HepG2 (cell line): ENCODE data around the gene ALG8. TPM values are rescaled to one million over a fixed set of nuclear protein-coding genes. Genes with fewer than 3 reads are reported as not detected.
A peak's percentile ranks its signal among the peaks of the same experiment; 100 is the strongest.

Experiments
- ATF4 ChIP-seq, 2 experiments: fragments of 450-650 bp in 1 of 2; sonication (generic) in 1 of 2; formaldehyde crosslinking; IDR thresholded peaks; 2 replicates each; pipeline versions ENCODE4 v1.5.0 to v1.8.0; 2020 to 2022; ENCODE audit warnings: mild to moderate bottlenecking in 1 of 2, missing genetic modification reagents in 1 of 2
- CREB1 ChIP-seq, 2 experiments: fragments of 450-650 bp in 1 of 2; IDR thresholded peaks; 2 replicates each; pipeline ENCODE4 v1.6.1; 2016 to 2017; ENCODE audit warnings: control low read depth in 1 of 2, mild to moderate bottlenecking in 1 of 2, missing compliant biosample characterization in 1 of 2, missing genetic modification characterization in 1 of 2
- EED ChIP-seq: sonication (generic); formaldehyde crosslinking; IDR thresholded peaks from 2 replicates; pipeline ENCODE4 v1.5.0; 2020; ENCODE audit warnings: mild to moderate bottlenecking, missing genetic modification reagents
- FOXO4 ChIP-seq: sonication (generic); formaldehyde crosslinking; conservative IDR thresholded peaks from 2 replicates; pipeline ENCODE4 v1.8.1; 2023; ENCODE audit warnings: missing genetic modification reagents
- FOXP1 ChIP-seq, 2 experiments: fragments of 450-650 bp in 1 of 2; IDR thresholded peaks; 2 replicates each; pipeline ENCODE4 v1.6.1; 2017 to 2018; ENCODE audit warnings: antibody characterized with exemption in 1 of 2
- GATAD2A ChIP-seq: IDR thresholded peaks from 2 replicates; pipeline ENCODE4 v1.6.1; 2016
- HMG20A ChIP-seq: IDR thresholded peaks from 2 replicates; pipeline ENCODE4 v1.6.1; 2016; ENCODE audit warnings: borderline replicate concordance
- HNF4A ChIP-seq: sonication (generic); formaldehyde crosslinking; IDR thresholded peaks from 2 replicates; pipeline ENCODE4 v1.4.0; 2020; ENCODE audit warnings: missing genetic modification reagents
- HOXA5 ChIP-seq: sonication (generic); formaldehyde crosslinking; IDR thresholded peaks from 2 replicates; pipeline ENCODE4 v1.4.0; 2020; ENCODE audit warnings: missing genetic modification reagents
- HOXA7 ChIP-seq: sonication (generic); formaldehyde crosslinking; IDR thresholded peaks from 2 replicates; pipeline ENCODE4 v1.8.1; 2022; ENCODE audit warnings: mild to moderate bottlenecking, missing genetic modification reagents, moderate library complexity
- IRF2 ChIP-seq: IDR thresholded peaks from 2 replicates; pipeline ENCODE4 v1.6.1; 2018; ENCODE audit warnings: missing genetic modification reagents, missing compliant biosample characterization
- PPARG ChIP-seq: conservative IDR thresholded peaks from 2 replicates; pipeline ENCODE4 v1.6.1; 2016; ENCODE audit warnings: missing biosample characterization, missing genetic modification reagents
- RFX3 ChIP-seq: IDR thresholded peaks from 2 replicates; pipeline ENCODE4 v1.6.1; 2016; ENCODE audit warnings: missing biosample characterization, missing genetic modification reagents
- SETDB1 ChIP-seq: sonication (generic); formaldehyde crosslinking; IDR thresholded peaks from 2 replicates; pipeline ENCODE4 v1.5.1; 2020; ENCODE audit warnings: missing genetic modification reagents, mild to moderate bottlenecking, borderline replicate concordance
- SNAI1 ChIP-seq: sonication (generic); formaldehyde crosslinking; IDR thresholded peaks from 2 replicates; pipeline ENCODE4 v1.5.0; 2020; ENCODE audit warnings: mild to moderate bottlenecking, missing genetic modification reagents, borderline replicate concordance
- SOX5 ChIP-seq: IDR thresholded peaks from 2 replicates; pipeline ENCODE4 v1.6.1; 2016; ENCODE audit warnings: borderline replicate concordance
- SRSF1 ChIP-seq: fragments of 200-400 bp; formaldehyde crosslinking; optimal IDR thresholded peaks from 2 replicates; pipeline ENCODE3; 2017; ENCODE audit warnings: mild to moderate bottlenecking, low read depth, low read length, moderate library complexity
- STAG1 ChIP-seq: sonication (generic); formaldehyde crosslinking; IDR thresholded peaks from 2 replicates; pipeline ENCODE4 v1.4.0; 2020; ENCODE audit warnings: missing genetic modification reagents
- THRA ChIP-seq: sonication (generic); formaldehyde crosslinking; IDR thresholded peaks from 2 replicates; pipeline ENCODE4 v1.4.0; 2020; ENCODE audit warnings: missing genetic modification reagents, borderline replicate concordance
- TOPORS ChIP-seq: sonication (generic); formaldehyde crosslinking; IDR thresholded peaks from 2 replicates; pipeline ENCODE4 v1.8.0; 2023; ENCODE audit warnings: mild to moderate bottlenecking, missing genetic modification reagents
- ZBTB21 ChIP-seq: sonication (generic); formaldehyde crosslinking; IDR thresholded peaks from 2 replicates; pipeline ENCODE4 v1.4.0; 2020; ENCODE audit warnings: missing genetic modification reagents
- ZBTB7B ChIP-seq: sonication (generic); formaldehyde crosslinking; IDR thresholded peaks from 2 replicates; pipeline ENCODE4 v1.4.0; 2020; ENCODE audit warnings: missing genetic modification reagents
- ZFP82 ChIP-seq: sonication (generic); formaldehyde crosslinking; IDR thresholded peaks from 2 replicates; pipeline ENCODE4 v1.5.1; 2020; ENCODE audit warnings: mild to moderate bottlenecking, missing genetic modification reagents, borderline replicate concordance
- ZNF143 ChIP-seq: sonication (generic); formaldehyde crosslinking; IDR thresholded peaks from 2 replicates; pipeline ENCODE4 v1.4.0; 2020; ENCODE audit warnings: missing genetic modification reagents
- ZNF331 ChIP-seq: sonication (generic); formaldehyde crosslinking; IDR thresholded peaks from 2 replicates; pipeline ENCODE4 v1.4.0; 2020; ENCODE audit warnings: missing genetic modification reagents
- ZNF496 ChIP-seq: sonication (generic); formaldehyde crosslinking; IDR thresholded peaks from 2 replicates; pipeline ENCODE4 v1.8.1; 2023; ENCODE audit warnings: mild to moderate bottlenecking, moderate library complexity, missing genetic modification reagents; ENCODE audit not compliant: insufficient replicate concordance
- ZNF607 ChIP-seq: sonication (generic); formaldehyde crosslinking; IDR thresholded peaks from 2 replicates; pipeline ENCODE4 v1.5.1; 2020; ENCODE audit warnings: missing genetic modification reagents, mild to moderate bottlenecking, borderline replicate concordance
- ZNF670 ChIP-seq: sonication (generic); formaldehyde crosslinking; IDR thresholded peaks from 2 replicates; pipeline ENCODE4 v1.8.0; 2022; ENCODE audit warnings: mild to moderate bottlenecking, missing genetic modification reagents, borderline replicate concordance
- ZNF891 ChIP-seq: sonication (generic); formaldehyde crosslinking; IDR thresholded peaks from 2 replicates; pipeline ENCODE4 v1.5.0; 2020; ENCODE audit warnings: mild to moderate bottlenecking, missing genetic modification reagents
- polyA plus RNA-seq, 8 experiments: library from polyadenylated mRNA; depleted of rRNA in 3 of 8; stranded (reverse) in 7 of 8; unstranded in 1 of 8; fragments of >200 nt; fragmentation: Illumina TruSeq in 4 of 8; extraction: Trizol in 4 of 8; gene quantifications; 2 replicates each; pipeline versions ENCODE4 v1.2.1 to v1.2.3, GENCODE V29; 2011 to 2016; ENCODE audit warnings: low read depth in 4 of 8, missing spikeins in 1 of 8, mixed read lengths in 1 of 8; ENCODE audit not compliant: insufficient read depth in 1 of 8
- total RNA-seq, 5 experiments: library from RNA; depleted of rRNA; stranded (reverse); fragments of >200 nt; fragmentation: Illumina TruSeq; extraction: Trizol; gene quantifications; 2 replicates each; pipeline ENCODE4 v1.2.3, GENCODE V29; 2016; ENCODE audit warnings: low read depth in 1 of 5

The ALG8 gene
- total and polyA plus RNA-seq, 2 of the 13 experiments (the other 11 are each of a cell fraction or from before 2014, with no cell fraction given), result 75.8 to 88.0 TPM

GRCh38 chr11:78170874-78171549 is 31.6 kb upstream of the ALG8 start (continued):
- peak; percentile 81; the same call in 1 of the 2 replicates for TF ChIP-seq THRA (CRISPR knock-in tag)
- TF ChIP-seq ZFP82 (CRISPR knock-in tag), result peak; percentile 41; the same call in 1 of the 2 replicates
- 0 out of 2 replicates have a peak, but pooled peaks have one; percentile 43 for TF ChIP-seq ZNF670 (CRISPR knock-in tag)
- no peak for TF ChIP-seq HOXA7 (CRISPR knock-in tag)
- no peak for TF ChIP-seq ZNF496
- TF ChIP-seq ZBTB7B (CRISPR knock-in tag), result no peak
- no peak for TF ChIP-seq ZBTB21 (CRISPR knock-in tag)
- no peak for TF ChIP-seq ATF4 (CRISPR knock-in tag; IDR thresholded peaks at IDR 0.05)
- peak; percentile 42; the same call in 1 of the 2 replicates for TF ChIP-seq HNF4A (CRISPR knock-in tag)
- TF ChIP-seq SNAI1 (CRISPR knock-in tag), result no peak
- peak; percentile 95 for TF ChIP-seq HMG20A (CRISPR knock-in tag)
- no peak for TF ChIP-seq ZNF891
- no peak for TF ChIP-seq RFX3 (CRISPR knock-in tag)
- TF ChIP-seq ZNF331 (CRISPR knock-in tag), result 0 out of 2 replicates have a peak, but pooled peaks have one; percentile 51
- TF ChIP-seq HOXA5 (CRISPR knock-in tag), result peak; percentile 34; the same call in 1 of the 2 replicates
- TF ChIP-seq SRSF1, result no peak
- TF ChIP-seq TOPORS (CRISPR knock-in tag), result no peak
- TF ChIP-seq EED (CRISPR knock-in tag), result no peak
- no peak for TF ChIP-seq STAG1 (CRISPR knock-in tag)
- TF ChIP-seq FOXP1 (IDR thresholded peaks at IDR 0.05), result no peak
- peak; percentile 52; the same call in 1 of the 2 replicates for TF ChIP-seq FOXP1 (CRISPR knock-in tag; IDR thresholded peaks at IDR 0.05)
- TF ChIP-seq ZNF607 (CRISPR knock-in tag), result no peak; the same call in 1 of the 2 replicates
- no peak for TF ChIP-seq SETDB1 (CRISPR knock-in tag)
- TF ChIP-seq ZNF143 (CRISPR knock-in tag), result peak; percentile 35
- TF ChIP-seq PPARG (CRISPR knock-in tag), result peak; percentile 71; the same call in 1 of the 2 replicates
- TF ChIP-seq FOXO4 (CRISPR knock-in tag), result no peak
- peak; percentile 74; the same call in 1 of the 2 replicates for TF ChIP-seq SOX5 (CRISPR knock-in tag)
- no peak for TF ChIP-seq CREB1 (IDR thresholded peaks at IDR 0.05)
- TF ChIP-seq CREB1 (CRISPR knock-in tag; IDR thresholded peaks at IDR 0.05), result no peak
- TF ChIP-seq IRF2 (CRISPR knock-in tag), result peak; percentile 49; the same call in 1 of the 2 replicates
- TF ChIP-seq GATAD2A (CRISPR knock-in tag), result peak; percentile 88
